ENCODE measurements around the gene HOGA1.
"Not testable (repeated sequence)": the region's sequence is repeated elsewhere in the genome, so short reads cannot be mapped to it uniquely, and the experiment has no call there.

HOGA1 gene

GRCh38 chr10:97573021-97573420 is 11.2 kb upstream of the HOGA1 start:
- Histone ChIP-seq H3K27me3 (ENCODE audit: insufficient read depth, low read depth) (no peaks in the 10 kb centered on the region), H3K79me2 (ENCODE audit: insufficient read depth, low read depth) (no peaks in the 10 kb centered on the region), H3K4me3 (IDR thresholded peaks at IDR 0.05; ENCODE audit: insufficient read depth, low read depth, low read length) (no peak overlapping the region), H4K20me1 (ENCODE audit: insufficient read depth) (no peaks in the 10 kb centered on the region), H2AFZ (ENCODE audit: low read depth) (no peak overlapping the region), H3K4me1 (ENCODE audit: low read depth, poor library complexity, severe bottlenecking) (no peaks in the 10 kb centered on the region), H3K4me2 (no peak overlapping the region), H3K36me3 (ENCODE audit: insufficient read depth) (no peaks in the 10 kb centered on the region), H3K27ac (no peak overlapping the region), H3K9ac (no peak overlapping the region)
- no peak for TF ChIP-seq CTCF (conservative IDR thresholded peaks at IDR 0.05; ENCODE audit: low read depth, low read length)

- no peaks in the 10 kb centered on the region for H3K27me3 ChIP-seq (ENCODE audit: insufficient read depth, low read depth)
- no peaks in the 10 kb centered on the region for H3K79me2 ChIP-seq (ENCODE audit: insufficient read depth, low read depth)
- no peak overlapping the region for H3K27ac ChIP-seq
- no peak overlapping the region for H3K4me3 ChIP-seq (IDR thresholded peaks at IDR 0.05; ENCODE audit: insufficient read depth, low read depth, low read length)
- H3K4me1 ChIP-seq (ENCODE audit: low read depth, poor library complexity, severe bottlenecking), result no peaks in the 10 kb centered on the region
- TF ChIP-seq CTCF (conservative IDR thresholded peaks at IDR 0.05; ENCODE audit: low read depth, low read length), result no peak
- no peak overlapping the region for H3K4me2 ChIP-seq
- H4K20me1 ChIP-seq (ENCODE audit: insufficient read depth), result no peaks in the 10 kb centered on the region
- no peak overlapping the region for H3K9ac ChIP-seq
- H2AFZ ChIP-seq (ENCODE audit: low read depth), result no peak overlapping the region
- no peaks in the 10 kb centered on the region for H3K36me3 ChIP-seq (ENCODE audit: insufficient read depth)
Measured at GRCh38 chr10:97573672-97574071, 10.5 kb upstream of the HOGA1 start.

- H2AFZ ChIP-seq (ENCODE audit: low read depth), result no peak overlapping the region
- no peaks in the 10 kb centered on the region for H4K20me1 ChIP-seq (ENCODE audit: insufficient read depth)
- no peaks in the 10 kb centered on the region for H3K27me3 ChIP-seq (ENCODE audit: insufficient read depth, low read depth)
- H3K4me3 ChIP-seq (IDR thresholded peaks at IDR 0.05; ENCODE audit: insufficient read depth, low read depth, low read length), result no peak overlapping the region
- H3K36me3 ChIP-seq (ENCODE audit: insufficient read depth), result no peaks in the 10 kb centered on the region
- H3K4me2 ChIP-seq, result no peak overlapping the region
- no peaks in the 10 kb centered on the region for H3K79me2 ChIP-seq (ENCODE audit: insufficient read depth, low read depth)
- no peak for TF ChIP-seq CTCF (conservative IDR thresholded peaks at IDR 0.05; ENCODE audit: low read depth, low read length)
- no peak overlapping the region for H3K27ac ChIP-seq
- H3K9ac ChIP-seq, result no peak overlapping the region
- H3K4me1 ChIP-seq (ENCODE audit: low read depth, poor library complexity, severe bottlenecking), result no peaks in the 10 kb centered on the region
Measured at GRCh38 chr10:97574374-97575126, 9.6 kb upstream of the HOGA1 start.

GRCh38 chr10:97575127-97575668 is 9.0 kb upstream of the HOGA1 start:
- H3K27ac ChIP-seq, result no peak overlapping the region
- H3K79me2 ChIP-seq (ENCODE audit: insufficient read depth, low read depth), result no peaks in the 10 kb centered on the region
- H3K27me3 ChIP-seq (ENCODE audit: insufficient read depth, low read depth), result no peaks in the 10 kb centered on the region
- H2AFZ ChIP-seq (ENCODE audit: low read depth), result no peak overlapping the region
- H3K4me2 ChIP-seq, result no peak overlapping the region
- no peak for TF ChIP-seq CTCF (conservative IDR thresholded peaks at IDR 0.05; ENCODE audit: low read depth, low read length)
- H3K9ac ChIP-seq, result no peak overlapping the region
- H4K20me1 ChIP-seq (ENCODE audit: insufficient read depth), result no peaks in the 10 kb centered on the region
- no peak overlapping the region for H3K4me3 ChIP-seq (IDR thresholded peaks at IDR 0.05; ENCODE audit: insufficient read depth, low read depth, low read length)
- no peaks in the 10 kb centered on the region for H3K36me3 ChIP-seq (ENCODE audit: insufficient read depth)
- H3K4me1 ChIP-seq (ENCODE audit: low read depth, poor library complexity, severe bottlenecking), result no peaks in the 10 kb centered on the region

- H3K36me3 ChIP-seq (ENCODE audit: insufficient read depth); H3K4me3 ChIP-seq (IDR thresholded peaks at IDR 0.05; ENCODE audit: insufficient read depth, low read depth, low read length); H2AFZ ChIP-seq (ENCODE audit: low read depth); H3K27ac ChIP-seq; H3K4me2 ChIP-seq; H3K4me1 ChIP-seq (ENCODE audit: low read depth, poor library complexity, severe bottlenecking); H3K79me2 ChIP-seq (ENCODE audit: insufficient read depth, low read depth); H3K27me3 ChIP-seq (ENCODE audit: insufficient read depth, low read depth); H3K9ac ChIP-seq; H4K20me1 ChIP-seq (ENCODE audit: insufficient read depth): not testable (repeated sequence)
Measured at GRCh38 chr10:97576487-97576886, 7.7 kb upstream of the HOGA1 start.
